HG03280 (cell line): ENCODE results near the gene ZDHHC1.

Source experiments
- ATAC-seq: cut with Tn5 transposase; IDR thresholded peaks from one replicate; pipeline ENCODE4 v1.9.1; 2021; ENCODE audit warnings: mild to moderate bottlenecking, moderate library complexity; ENCODE audit not compliant: unreplicated experiment

Gene ZDHHC1, protein sequence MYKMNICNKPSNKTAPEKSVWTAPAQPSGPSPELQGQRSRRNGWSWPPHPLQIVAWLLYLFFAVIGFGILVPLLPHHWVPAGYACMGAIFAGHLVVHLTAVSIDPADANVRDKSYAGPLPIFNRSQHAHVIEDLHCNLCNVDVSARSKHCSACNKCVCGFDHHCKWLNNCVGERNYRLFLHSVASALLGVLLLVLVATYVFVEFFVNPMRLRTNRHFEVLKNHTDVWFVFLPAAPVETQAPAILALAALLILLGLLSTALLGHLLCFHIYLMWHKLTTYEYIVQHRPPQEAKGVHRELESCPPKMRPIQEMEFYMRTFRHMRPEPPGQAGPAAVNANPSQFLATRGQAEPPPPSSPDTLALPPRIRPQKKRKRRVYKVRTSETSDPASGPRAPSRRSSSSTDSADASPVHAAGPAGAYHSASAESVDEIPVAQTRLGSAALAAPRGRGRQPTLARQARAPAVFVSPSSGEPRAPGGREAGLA

DNA sequence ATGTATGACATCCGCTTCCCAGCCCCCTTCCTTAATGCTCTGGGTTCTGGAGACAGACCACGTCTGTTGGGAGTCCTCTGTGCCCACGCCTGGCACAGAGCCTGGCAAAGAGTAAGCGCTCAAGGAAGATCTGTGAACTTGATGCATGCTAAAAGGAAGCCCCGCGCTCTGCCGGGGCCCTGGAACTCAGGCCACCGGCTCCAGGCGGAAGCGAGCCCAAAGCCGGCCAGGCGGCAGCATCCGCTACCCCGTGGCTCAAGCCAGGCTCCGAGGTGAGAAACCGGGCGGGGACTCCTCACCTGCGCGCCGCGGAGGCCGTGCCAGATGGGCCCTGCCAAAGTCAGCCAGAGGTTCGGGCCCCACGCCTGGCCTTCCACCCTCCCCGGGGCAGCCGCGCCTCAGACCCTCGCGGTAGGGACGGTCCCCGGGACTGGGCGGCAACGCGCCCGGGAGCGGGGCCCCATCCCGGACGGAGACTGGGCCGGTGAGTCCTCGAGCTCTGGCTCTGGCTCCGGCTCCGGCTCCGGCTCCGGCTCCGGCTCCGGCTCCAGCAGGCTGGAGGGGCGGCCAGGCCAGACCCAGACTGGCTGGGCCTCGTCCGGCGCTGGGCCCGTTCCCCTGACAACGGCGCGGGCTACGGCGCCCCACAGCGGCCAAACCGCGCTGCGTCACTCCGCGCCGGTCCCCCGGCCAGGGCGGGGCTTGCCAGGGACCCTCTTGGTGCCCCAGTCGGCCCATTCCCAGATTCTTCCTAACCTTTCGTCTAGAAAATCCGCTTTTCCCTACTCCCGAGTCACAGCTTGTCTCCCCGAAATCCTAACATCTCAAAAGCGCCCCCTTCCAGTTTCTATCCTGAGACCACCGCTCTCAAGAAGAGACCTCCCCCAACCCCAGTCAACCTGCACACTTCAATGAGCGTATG is at the start of gene ZDHHC1:
ZDHHC1 (minus strand) TSS at position 606 of the 922 bp plus-strand sequence. CDS start 8,702 bp downstream, outside the sequence.
- peak; percentile 64 for ATAC-seq

DNA sequence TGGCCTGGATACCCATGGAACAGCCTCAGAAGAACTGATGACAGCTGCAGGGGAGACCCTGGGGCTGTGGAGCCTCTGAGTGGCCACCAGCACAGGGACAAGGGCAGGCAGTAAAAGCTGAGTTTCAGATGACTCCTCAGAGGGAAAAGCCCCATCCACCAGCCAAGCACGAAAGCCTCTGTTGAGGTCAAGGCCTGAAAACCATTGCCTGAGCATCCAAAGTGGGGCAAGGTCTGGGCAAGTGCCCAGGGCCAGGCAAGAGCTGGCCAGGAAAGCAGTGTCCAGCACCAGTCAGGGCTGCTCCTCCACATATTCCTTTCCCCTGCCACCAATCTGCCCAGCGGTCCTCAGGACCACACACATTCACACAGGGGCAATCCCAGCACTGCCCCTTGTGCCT is 48.3 kb upstream of the ZDHHC1 start:
- ATAC-seq = no peak

GRCh38 chr16:67463691-67464090 is 47.4 kb upstream of the ZDHHC1 start:
- ATAC-seq = no peak

DNA sequence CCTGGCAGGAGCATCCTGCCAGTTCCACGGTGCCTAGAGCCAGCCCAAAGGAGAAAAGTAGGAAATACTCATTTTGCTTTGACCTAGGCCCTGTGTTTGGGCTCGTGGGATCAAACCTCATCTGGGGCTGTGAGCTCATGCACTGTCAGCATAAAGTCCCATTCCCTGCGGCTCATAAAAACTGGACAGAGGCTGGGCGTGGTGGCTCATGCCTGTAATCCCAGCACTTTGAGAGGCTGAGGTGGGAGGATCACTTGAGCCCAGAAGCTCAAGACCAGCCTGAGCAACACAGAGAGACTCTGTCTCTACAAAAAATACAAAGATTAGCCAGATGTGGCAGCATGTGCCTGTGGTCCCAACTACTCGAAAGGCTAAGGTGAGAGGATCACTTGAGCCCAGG is 46.8 kb upstream of the ZDHHC1 start:
- no peak for ATAC-seq

- ATAC-seq = no peak
Observed at GRCh38 chr16:67462279-67462655, 46.0 kb upstream of the ZDHHC1 start.

GRCh38 chr16:67461600-67462278 is 45.5 kb upstream of the ZDHHC1 start:
- ATAC-seq = no peak

DNA sequence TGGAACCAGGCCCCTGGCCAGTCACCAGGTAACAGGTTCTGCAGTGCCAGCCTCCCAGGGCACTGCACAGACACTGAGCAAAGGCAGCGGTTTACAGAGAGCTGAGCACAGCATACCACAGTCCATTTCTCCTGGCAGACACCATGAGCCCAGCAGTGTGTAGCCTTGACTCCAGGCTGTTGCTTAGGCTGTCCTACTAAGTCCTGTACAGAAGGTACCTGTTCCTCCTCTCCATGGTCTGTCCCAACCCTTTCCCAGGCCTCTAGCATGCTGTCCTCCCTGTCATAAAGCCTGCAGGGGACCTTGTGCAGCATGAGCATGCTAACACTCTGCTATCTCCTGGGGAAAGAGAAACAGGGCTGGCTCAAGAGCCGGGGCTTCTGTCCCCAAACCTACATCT is 44.7 kb upstream of the ZDHHC1 start:
- ATAC-seq = no peak

DNA sequence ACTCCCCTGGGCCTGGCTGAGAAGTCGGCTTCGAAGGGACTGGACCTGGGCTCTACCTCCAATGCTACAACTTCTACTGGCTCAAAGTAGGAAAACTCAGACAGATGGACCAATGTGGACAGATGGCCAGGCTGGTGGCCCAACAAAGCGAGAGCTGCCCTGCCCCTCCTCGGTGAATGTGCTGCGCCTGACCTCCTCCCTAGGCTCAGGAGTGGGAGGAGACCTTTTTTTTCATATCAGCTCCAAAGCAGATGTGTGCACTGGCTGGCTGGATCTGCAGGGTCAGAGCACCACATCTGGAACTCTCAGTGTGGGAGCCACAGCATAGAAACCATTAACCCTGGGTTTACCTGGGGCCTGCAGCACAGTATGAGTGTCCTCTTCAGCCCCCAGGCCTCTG is 43.9 kb upstream of the ZDHHC1 start:
- no peak for ATAC-seq

DNA sequence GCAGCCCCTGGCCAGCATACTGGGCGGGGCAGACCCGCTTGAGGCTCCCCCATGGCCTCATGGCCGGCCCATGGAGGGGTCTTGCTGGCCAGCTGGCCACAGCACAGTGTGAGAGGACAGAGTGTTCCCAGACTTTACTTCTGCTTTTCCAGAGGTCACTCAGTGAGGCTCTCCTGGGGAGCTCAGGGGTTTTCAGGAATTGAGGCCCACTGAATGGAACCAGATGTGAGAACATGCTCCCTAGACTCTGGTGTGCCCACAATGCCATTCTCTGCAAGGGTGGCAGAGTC is 43.5 kb upstream of the ZDHHC1 start:
- ATAC-seq = no peak

DNA sequence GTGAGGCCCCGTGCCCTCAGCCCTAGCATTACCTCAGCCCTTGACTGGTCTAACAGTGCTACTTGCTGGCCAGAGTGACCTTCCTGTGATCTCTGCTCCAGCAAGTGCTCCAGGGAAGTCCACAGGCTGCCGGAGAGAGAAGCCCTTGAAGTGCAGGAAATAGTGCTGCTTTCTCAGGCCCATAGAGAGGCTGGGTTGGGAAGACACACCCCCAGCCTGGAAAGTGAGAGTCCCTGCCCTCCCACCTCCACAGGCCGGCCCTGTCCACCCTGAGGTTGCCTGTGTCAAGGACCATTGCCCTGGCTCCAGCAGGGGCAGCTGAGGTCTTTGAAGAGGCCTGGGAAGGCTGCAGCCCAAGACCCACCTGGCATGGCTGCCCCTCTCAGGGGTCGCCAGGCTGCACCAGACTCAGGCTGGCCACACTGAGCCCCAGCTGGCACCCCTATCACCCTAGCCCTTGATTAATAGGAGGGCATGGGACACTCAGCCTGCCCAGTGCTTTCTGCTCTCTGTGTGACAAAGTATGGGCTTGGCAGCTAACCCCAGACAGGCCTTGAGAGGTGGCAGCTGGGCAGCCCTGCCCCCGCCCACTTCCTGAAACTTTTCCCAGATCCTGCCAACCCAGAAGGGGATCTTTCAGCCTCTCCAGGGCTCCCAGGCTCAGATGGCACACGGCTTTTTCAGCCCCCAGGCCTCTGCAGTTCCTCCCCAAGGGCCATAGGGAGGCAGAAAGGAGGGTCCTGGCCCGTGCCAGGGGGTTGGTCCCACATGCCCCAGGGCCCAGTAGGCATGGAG is 43.0 kb upstream of the ZDHHC1 start:
- ATAC-seq = no peak

- ATAC-seq = no peak
Observed at GRCh38 chr16:67458121-67458641, 41.9 kb upstream of the ZDHHC1 start.

GRCh38 chr16:67457611-67458010 is 41.3 kb upstream of the ZDHHC1 start:
- ATAC-seq = no peak

GRCh38 chr16:67456391-67457081 is 40.3 kb upstream of the ZDHHC1 start:
- ATAC-seq = no peak

- ATAC-seq = no peak
Observed at GRCh38 chr16:67454852-67455251, 38.6 kb upstream of the ZDHHC1 start.

GRCh38 chr16:67454104-67454503 is 37.8 kb upstream of the ZDHHC1 start:
- no peak for ATAC-seq

DNA sequence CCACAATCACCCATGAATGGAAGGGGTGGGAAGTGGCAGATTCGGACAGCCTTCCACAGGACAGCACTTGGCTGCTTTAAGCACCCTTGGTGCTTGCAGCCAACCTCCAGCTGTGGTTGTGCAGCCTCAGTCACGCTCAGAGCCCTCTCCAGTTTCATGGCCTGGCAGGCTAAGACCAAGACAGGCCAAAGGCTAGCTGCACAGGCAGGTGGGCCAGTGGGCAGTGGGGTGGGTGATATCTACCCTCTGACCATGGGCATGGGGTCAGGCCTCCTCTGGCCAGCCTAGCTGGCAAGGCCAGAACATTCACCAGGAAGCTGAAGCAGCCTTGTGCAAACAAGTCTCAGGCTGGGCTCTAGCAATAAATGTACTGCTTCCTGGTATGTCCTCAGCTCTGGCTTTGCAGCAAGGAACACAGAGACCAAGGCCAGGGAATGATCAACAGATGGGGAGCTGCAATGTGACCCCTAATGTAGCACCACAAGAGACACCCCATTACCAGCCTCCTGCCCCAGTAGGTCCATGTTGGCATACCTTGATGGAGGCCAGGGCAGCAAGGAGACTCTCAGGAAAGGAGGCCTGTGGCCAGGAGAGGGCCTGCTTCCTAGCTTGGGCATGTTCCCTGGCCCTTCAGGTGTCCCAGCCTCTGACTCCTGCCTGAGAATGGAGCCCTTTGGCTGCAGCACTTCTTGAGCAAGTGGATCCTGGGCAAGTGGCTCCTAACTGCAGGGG is 35.6 kb upstream of the ZDHHC1 start:
- no peak for ATAC-seq

DNA sequence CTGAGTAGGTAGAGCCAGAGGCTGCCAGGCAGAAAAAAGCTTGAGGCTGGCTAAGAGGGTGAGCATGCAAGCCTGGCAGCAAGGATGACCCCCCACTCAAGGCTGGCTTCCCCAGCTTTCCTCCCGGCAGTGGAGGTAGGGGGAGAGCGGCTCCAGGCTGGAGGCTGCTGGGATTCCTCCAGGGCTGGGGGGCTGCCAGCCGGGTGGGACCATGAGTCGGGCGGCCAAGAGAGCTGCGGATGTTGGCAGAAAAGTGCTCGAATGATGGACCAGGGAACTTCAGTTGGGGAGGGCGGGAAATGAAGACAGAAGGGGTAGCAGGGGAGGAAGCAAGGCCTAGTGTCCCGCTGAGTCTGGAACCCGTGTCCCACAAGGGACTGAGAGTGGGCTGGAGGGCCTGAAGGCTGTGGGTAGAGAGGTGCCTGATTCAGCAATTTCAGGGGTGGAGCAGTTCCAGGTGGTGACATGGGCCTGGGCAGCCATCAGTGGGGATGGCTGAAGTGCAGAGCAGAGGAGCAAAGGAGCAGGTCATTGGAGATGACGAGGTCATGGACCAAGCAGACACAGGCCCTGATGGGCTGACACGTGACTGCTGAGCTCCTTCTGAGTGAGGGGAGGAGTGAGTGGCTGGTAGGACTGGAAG is 34.9 kb upstream of the ZDHHC1 start:
- ATAC-seq = no peak

DNA sequence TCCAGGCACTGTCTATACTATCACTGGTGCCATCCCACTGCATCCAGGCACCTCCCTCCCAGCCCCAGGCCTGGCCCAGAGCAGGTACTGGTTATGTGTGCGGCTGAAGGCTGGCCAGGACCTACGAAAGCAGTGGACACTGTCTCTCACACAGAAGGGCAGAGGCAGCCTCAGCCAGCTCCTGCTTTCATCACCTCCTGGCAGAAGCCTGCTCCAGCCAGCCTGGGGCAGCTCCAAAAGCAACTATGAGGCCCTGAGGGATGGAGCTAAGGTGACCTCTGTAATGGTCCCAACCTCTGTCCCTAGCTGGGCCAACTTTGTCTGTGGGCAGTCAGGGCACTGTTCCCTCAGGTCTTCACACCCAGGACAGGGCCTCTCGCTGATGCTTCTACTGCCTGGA is 33.5 kb upstream of the ZDHHC1 start:
- no peak for ATAC-seq

DNA sequence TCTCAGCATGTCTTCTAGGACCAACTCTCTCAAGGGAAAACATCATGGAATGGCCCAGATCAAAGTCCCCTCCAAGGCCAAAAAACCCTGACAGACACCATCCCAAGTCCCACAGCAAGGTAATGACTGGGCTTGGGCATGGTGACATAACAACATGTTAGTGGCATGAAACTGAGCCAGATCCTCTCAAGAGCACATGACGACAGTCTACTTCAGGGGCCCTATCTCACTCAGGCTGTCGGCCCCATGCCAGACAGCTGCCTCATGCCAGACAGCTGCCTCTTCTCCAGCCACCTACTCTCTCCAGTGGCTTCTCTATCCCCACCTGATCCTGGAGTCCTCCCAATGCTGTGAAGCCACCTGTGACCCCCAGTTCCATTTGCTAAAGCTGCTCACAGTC is 33.1 kb upstream of the ZDHHC1 start:
- no peak for ATAC-seq
